Esophagus mucosa (tissue), 1 donor: ENCODE measurements around the gene GMDS. TPM values are rescaled to one million over a fixed set of nuclear protein-coding genes. Genes with fewer than 3 reads are reported as not detected.

Source experiments
- ATAC-seq: fragments of 200-7000 bp; cut with Tn5 transposase; one replicate; pipeline ENCODE4 v1.9.1; 2020
- total RNA-seq: library from RNA; stranded (reverse); gene quantifications from one replicate; pipeline ENCODE4 v1.2.4, GENCODE V29; 2023
- donor health status: DM: yes; HTN: yes; CAD: no.

The GMDS gene
- total RNA-seq, 1 donor from 2014 or later, result 43.8 TPM

GRCh38 chr6:2173203-2173961 lies 72.0 kb downstream of the GMDS start:
- ATAC-seq, result no peak

- no peak for ATAC-seq
Observed at GRCh38 chr6:2171728-2172127, 73.7 kb downstream of the GMDS start.

GRCh38 chr6:2168480-2168879 lies 76.9 kb downstream of the GMDS start:
- ATAC-seq, result no peak

- ATAC-seq, result no peak
Observed at GRCh38 chr6:2166717-2167116, 78.7 kb downstream of the GMDS start.

GRCh38 chr6:2165286-2165685 lies 80.1 kb downstream of the GMDS start:
- no peak for ATAC-seq

GRCh38 chr6:2164481-2164880 lies 80.9 kb downstream of the GMDS start:
- ATAC-seq, result no peak

- peak; percentile 61 for ATAC-seq
Observed at GRCh38 chr6:2162079-2162445, 83.3 kb downstream of the GMDS start.

GRCh38 chr6:2158596-2159271 lies 86.7 kb downstream of the GMDS start:
- ATAC-seq, result no peak

GRCh38 chr6:2157441-2158127 lies 87.8 kb downstream of the GMDS start:
- ATAC-seq, result no peak

GRCh38 chr6:2155206-2155605 lies 90.2 kb downstream of the GMDS start:
- ATAC-seq, result no peak

- no peak for ATAC-seq
Observed at GRCh38 chr6:2149361-2150006, 95.9 kb downstream of the GMDS start.

GRCh38 chr6:2148748-2149147 lies 96.7 kb downstream of the GMDS start:
- ATAC-seq, result no peak

- ATAC-seq, result no peak
Observed at GRCh38 chr6:2147766-2148448, 97.5 kb downstream of the GMDS start.

GRCh38 chr6:2147261-2147660 lies 98.1 kb downstream of the GMDS start:
- ATAC-seq, result no peak

- peak; percentile 35 for ATAC-seq
Observed at GRCh38 chr6:2144210-2144609, 101.2 kb downstream of the GMDS start.

GRCh38 chr6:2141644-2142290 lies 103.6 kb downstream of the GMDS start:
- ATAC-seq, result no peak

- ATAC-seq, result no peak
Observed at GRCh38 chr6:2140438-2141128, 104.8 kb downstream of the GMDS start.

GRCh38 chr6:2135401-2135800 lies 110.0 kb downstream of the GMDS start:
- ATAC-seq, result no peak

- ATAC-seq, result peak; percentile 38
Observed at GRCh38 chr6:2134554-2134953, 110.9 kb downstream of the GMDS start.

- no peak for ATAC-seq
Observed at GRCh38 chr6:2133716-2134310, 111.6 kb downstream of the GMDS start.

GRCh38 chr6:2132916-2133315 lies 112.5 kb downstream of the GMDS start:
- no peak for ATAC-seq
